Mesodermal cell (in vitro differentiated cells): ENCODE measurements around the gene ANKMY2.

Experiments used
- H3K27ac ChIP-seq: 2 replicates; pipeline ENCODE4 v1.7.0; 2013; ENCODE audit warnings: mild to moderate bottlenecking, low read depth, low read length, moderate library complexity; ENCODE audit not compliant: severe bottlenecking
- H3K36me3 ChIP-seq: 2 replicates; pipeline ENCODE4 v1.7.1; 2013; ENCODE audit warnings: mild to moderate bottlenecking, low read length, moderate library complexity; ENCODE audit not compliant: control insufficient read depth, insufficient read depth
- H3K4me1 ChIP-seq: one replicate; pipeline ENCODE4 v1.7.1; 2013; ENCODE audit warnings: mild to moderate bottlenecking, low read length; ENCODE audit not compliant: insufficient read depth, control insufficient read depth, poor library complexity, severe bottlenecking
- H3K4me3 ChIP-seq: 2 replicates; pipeline ENCODE4 v1.7.0; 2013; ENCODE audit warnings: low read length, control low read depth, mild to moderate bottlenecking; ENCODE audit not compliant: insufficient read depth, poor library complexity, severe bottlenecking; ENCODE audit errors: extremely low read depth
- H3K9me3 ChIP-seq: 2 replicates; pipeline ENCODE4 v1.7.1; 2013; ENCODE audit warnings: mild to moderate bottlenecking, low read length, moderate library complexity; ENCODE audit not compliant: control insufficient read depth
- WGBS, 2 experiments: methylation state at CpG; one replicate each; pipeline ENCODE4 v1.1.5; 2013; ENCODE audit warnings: missing lambda C conversion rate in 2 of 2; ENCODE audit not compliant: insufficient coverage in 2 of 2; 5-methylcytosine and 5-hydroxymethylcytosine counted together

Gene ANKMY2

GRCh38 chr7:16556359-16556758, 89.2 kb downstream of the ANKMY2 start:
- H3K36me3 ChIP-seq: no peaks in the 10 kb centered on the region
- H3K27ac ChIP-seq: no peak overlapping the region
- no peak overlapping the region for H3K4me3 ChIP-seq
- H3K9me3 ChIP-seq: no peaks in the 10 kb centered on the region
- WGBS, 2 experiments: 95 to 100% methylated on average over 1 to 2 of the region's 2 CpGs
- no peaks in the 10 kb centered on the region for H3K4me1 ChIP-seq

GRCh38 chr7:16554518-16555236, 90.9 kb downstream of the ANKMY2 start:
- Histone ChIP-seq H3K4me3 (no peak overlapping the region), H3K36me3 (no peaks in the 10 kb centered on the region), H3K27ac (no peak overlapping the region), H3K4me1 (no peaks in the 10 kb centered on the region), H3K9me3 (no peaks in the 10 kb centered on the region)
- 90 to 95% methylated on average over 7 of the region's 10 CpGs for WGBS, 2 experiments

DNA sequence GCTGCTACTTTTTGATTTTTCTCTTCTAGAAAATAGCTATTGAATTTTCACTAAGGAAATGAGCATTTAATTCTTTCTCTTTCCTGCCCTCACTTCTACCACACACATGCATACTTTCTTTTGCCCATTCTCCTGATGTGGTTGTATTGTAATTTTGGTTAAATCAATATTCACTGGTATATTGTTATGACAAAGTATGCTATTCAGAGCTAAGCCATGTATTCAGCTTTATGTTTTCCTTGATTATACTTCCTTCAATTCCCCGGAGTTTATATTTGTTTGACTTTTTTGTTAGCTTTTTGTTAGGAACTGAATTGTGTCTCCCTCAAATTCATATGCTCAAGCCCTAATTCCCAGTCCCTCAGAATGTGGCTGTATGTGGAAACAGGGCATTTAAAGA, 94.9 kb downstream of the ANKMY2 start:
- no peaks in the 10 kb centered on the region for H3K9me3 ChIP-seq
- no peaks in the 10 kb centered on the region for H3K4me1 ChIP-seq
- no peak overlapping the region for H3K4me3 ChIP-seq
- H3K27ac ChIP-seq: no peak overlapping the region
- no peaks in the 10 kb centered on the region for H3K36me3 ChIP-seq
- WGBS, 2 experiments: no CpG with 5 or more reads among the region's 1 CpG
